GM18511 (cell line): ENCODE measurements around the gene PCNX1.

Source experiments
- ATAC-seq: cut with Tn5 transposase; IDR thresholded peaks from one replicate; pipeline ENCODE4 v1.9.1; 2021; ENCODE audit warnings: mild to moderate bottlenecking, moderate library complexity; ENCODE audit not compliant: unreplicated experiment

PCNX1 gene

DNA sequence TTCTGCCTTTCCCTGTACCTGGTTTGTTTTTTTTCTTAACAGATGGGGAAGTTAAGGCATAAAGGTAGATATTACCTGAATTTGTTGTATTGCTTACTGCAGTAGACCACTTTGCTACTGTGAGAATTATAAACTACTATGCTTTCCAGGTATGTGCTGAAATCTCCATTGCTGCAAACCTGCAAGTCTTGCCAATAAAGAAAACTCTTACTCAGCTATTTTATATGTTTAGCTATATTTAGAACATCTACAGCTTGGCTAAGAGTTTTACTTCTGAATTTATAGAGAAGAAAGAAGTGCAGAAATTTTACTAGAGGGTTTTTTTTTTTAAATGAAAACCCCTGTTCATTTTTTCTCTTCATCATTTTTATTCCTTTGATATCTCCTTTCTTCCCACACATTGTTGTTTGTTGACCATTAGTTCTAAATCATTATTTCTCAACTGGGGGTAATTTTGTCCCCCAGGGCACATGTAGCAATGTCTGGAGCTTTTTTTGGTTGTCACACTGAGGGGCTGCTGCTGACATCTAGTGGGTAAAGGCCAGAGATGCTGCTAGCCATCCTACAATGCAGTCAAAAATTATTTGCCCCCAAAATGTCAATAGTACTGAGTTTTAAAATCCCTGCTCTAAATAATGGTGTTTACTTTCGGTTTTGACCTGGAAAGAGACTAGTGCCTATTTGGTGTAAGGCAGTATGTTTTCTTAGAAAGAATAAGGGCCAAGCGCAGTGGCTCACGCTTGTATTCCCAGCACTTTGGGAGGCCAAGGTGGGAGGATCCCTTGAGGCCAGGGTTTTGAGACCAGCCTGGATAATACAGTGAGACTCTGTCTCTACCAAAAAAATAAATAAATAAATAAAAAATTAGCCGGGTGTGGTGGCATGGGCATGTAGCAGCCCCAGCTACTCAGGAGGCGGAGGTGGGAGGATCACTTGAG, 48.6 kb downstream of the PCNX1 start:
- ATAC-seq: no peak

DNA sequence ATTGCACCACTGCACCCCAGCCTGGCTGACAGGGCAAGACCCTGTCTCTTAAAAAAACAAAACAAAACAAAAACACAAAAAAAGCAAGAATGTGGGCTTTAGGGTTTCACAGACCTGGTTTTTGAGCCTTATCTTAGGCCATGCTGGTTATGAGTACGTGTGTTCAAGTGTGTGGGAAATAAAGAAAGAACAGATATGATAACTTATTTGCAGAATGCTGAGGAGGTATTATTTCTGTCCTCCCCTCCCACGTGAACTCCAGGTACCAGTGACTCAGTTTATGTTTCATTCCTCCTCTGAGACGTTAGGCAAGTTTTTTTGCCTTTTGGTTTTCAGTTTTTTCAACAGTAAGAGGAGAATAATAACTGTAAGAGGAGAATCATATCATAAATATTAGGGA, 49.3 kb downstream of the PCNX1 start:
- ATAC-seq: no peak

DNA sequence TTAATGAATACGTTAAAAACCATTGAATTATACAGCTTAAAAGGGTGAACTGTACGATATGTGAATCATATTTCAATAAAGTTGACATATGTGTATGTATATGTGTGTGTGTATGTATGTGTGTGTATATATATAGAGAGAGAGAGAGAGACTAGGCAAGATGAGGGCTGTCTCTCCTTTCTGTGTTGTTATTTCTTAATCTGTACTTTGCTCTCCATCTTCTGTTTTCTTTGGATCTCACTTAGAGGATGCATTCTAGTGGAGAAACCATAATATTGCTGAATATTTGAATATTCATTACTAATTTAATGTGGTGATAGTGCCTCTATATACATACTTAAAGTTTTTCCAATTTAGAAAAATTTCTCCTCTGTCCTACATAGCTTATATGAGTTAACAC, 50.5 kb downstream of the PCNX1 start:
- no peak for ATAC-seq

DNA sequence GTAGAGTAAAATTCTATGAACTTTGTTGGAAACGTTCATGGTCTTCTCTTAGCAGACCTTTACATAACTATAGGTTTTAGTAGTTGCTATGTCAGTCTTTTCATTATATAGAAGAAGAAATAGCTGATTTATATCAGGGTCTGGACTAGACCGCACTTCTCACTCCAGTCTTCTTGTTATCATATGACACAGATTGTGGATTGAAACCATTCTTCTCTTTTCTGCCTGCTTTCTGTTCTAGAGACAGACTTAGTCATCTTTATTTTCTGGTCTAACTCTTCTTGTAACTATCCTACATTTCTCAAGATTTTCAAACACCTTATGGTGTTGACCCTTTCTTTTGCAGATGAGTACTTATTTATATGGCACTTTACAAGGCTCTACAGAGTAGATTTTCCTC, 55.7 kb downstream of the PCNX1 start:
- ATAC-seq: no peak

DNA sequence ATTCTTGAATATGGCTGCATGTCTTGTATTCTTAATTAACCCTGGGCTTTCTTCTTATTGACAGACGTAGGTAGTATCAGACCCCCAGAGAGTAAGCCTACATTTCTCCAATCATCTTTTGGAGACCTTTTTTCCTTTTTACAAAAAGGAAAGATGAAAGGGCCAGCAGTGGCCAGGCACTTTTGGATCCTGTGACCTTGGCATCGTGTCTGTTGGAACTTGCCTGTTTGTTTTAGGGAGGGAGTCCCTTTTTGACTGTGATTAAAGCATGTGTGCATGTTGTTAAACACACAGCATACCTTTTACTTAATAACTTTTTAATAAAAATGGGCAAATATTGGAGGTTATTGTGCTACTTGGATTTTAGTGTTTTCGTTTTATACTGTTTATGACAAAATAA, 57.2 kb downstream of the PCNX1 start:
- no peak for ATAC-seq

DNA sequence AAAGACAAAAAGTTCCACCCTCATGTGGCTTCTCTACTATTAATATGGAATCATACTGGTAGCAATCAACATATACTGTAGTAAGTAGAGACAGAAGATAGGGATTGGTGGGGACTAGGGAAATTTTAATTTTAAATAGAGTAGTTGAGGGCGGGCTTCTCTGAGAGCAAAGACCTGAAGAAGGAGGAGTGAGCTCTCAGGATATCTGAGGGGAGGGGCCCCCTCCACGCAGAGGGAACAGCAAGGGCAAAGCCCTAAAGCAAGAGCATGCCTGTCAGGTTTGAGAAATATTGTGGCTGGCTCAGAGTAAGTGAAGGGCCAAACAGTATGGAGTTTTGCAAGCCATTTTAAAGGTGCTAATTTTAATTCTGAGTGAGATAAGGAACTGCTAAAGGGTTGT, 64.3 kb downstream of the PCNX1 start:
- ATAC-seq: no peak

DNA sequence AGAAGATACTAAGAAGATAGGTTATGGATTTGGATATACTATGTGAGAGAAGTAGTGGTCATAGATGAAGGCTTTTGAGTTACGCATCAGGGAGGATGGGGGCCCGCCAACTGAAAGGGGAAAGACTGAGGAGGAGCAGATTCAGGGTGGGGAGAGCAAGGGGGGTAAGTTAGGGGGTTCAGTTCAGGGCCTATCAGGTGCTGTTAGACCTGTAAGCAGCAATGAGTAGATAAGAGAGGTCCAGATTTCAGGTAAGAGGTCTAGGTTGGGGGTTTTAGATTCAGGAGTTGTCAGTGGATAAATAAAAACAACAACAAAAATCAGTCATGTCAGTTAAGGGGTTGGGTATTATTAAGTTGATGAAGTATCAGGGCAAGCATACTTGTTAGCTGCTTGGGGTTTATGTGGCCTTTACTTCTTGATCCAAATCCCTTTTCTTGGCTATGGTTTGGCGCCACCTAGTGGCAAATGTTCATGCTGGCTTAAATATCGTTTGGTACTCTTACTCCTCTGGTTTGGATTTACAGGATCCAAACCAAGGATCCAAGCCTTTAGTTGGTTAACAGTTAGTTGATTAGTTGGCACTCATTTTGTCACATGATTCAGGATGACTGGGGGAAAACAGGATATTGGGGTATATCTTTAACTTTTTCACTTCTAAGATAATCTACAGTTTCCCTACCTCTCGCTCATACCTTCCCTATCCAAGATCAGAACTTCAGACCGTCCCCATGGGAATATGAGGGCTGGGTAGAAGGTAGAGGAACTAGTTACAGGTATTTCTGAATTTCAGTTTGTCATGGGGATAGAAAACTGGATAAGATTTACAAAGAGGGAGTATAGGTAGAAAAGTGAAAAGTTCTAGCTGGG, 65.1 kb downstream of the PCNX1 start:
- no peak for ATAC-seq

DNA sequence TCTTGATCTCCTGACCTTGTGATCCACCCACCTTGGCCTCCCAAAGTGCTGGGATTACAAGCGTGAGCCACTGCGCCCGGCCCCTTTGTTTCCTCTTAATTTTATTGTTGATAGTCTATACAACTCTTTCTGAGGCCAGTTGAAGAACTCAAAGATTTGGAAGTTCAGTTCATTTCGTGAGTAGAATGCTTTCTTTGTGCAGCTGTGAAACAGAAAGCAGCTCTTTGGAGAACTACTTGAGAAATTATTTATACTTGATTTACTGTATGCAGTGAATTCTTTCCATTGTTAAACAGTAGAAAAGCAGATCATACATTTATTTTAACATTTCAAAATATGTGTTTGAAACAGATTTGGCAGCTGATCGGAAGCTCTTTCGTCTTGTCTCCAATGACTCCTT, 69.3 kb downstream of the PCNX1 start:
- no peak for ATAC-seq

DNA sequence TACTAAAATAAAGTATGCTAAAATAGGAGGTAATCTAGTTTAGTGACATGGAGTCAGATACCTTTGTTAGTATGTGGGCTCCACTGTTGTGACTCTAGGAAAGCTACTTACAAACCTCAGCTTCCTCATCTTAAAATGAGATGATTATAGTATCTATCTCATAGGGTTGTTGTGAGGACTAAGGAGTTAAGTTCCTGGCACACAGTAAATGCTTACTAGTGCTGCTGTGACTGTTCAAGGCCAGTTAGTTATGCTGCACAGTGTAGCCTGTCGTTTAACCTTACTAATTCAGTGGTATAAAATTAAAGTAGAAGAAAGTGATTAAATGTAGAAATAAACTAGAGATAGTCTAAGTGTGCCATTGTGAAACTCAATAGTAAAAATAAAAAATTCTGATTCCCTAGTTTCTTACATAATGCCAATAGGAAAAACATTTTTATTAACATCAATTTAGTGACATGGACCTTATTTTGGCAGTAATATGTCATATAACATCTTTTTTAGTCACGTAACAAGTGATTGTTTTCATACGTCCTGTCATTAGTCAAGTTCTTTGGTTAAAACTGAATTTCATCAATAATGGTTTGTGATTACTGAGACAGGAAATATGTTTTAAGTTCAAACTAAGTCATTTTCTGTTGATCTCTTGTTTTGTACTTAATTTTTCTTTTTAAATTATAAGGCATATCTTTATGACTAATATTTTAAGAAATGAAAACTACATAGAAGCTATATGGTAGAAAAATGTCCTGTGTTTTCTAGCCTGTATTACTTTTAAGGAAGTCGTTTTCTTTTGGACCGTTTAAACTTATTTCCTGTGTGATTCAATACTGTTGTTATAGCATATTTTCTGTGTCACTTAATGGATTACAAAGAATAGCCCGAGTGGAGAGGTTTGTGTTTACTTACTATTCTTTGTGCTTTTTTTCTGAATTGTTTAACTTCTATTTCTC, 74.0 kb downstream of the PCNX1 start:
- no peak for ATAC-seq

DNA sequence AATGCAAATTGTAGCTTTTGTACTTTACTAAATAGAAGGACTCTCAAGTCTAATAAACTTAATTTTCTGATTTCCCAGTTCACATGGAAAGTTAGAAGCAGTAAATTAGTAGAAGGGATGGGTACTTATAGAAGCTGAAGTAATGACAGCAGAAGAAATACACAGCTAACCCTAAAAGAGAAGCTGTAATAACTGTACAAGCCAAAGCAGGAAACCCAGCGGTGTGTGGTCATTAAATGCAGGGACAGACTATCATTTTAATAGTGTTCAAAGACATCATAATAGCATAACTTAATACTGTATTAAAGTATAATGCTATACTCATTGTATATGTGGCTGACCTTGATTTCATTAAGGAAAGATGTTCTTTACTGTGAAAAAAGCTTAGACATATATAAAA, 74.9 kb downstream of the PCNX1 start:
- no peak for ATAC-seq

DNA sequence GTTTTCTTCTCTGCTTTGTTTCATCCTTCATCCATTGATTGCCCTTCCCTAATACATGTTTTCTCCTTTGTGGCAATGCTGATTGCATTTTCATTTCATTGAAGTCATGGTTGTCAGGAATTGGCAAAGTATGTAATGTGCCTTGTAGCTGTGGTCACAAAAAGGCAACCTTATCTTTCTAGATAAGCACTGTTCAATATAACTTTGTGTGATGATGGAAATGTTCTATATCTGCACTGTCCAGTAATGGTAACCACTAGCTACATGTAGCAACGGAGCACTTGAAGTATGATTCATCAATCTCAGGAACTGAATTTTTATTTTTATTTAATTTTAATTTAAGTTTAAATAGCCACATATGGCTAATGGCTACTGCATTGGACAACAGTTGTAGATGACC, 79.8 kb downstream of the PCNX1 start:
- ATAC-seq: no peak

DNA sequence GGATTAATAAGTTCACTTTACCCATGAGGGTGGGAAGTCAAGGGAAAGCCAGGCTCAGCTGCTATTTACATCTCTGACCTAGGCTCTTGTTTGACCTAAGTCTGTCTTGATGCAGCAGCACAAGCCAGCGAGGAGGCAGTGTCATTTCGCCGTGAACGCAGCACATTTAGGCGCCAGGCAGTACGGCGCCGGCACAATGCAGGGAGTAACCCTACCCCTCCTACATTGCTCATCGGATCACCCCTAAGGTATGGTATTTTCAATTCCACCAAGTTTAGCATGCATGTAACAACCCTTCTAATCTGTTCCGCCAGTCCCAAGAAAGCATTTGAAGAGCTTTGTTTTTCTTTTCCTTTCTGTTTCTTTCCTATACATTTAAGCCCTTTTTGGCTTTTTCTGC, 81.2 kb downstream of the PCNX1 start:
- no peak for ATAC-seq

DNA sequence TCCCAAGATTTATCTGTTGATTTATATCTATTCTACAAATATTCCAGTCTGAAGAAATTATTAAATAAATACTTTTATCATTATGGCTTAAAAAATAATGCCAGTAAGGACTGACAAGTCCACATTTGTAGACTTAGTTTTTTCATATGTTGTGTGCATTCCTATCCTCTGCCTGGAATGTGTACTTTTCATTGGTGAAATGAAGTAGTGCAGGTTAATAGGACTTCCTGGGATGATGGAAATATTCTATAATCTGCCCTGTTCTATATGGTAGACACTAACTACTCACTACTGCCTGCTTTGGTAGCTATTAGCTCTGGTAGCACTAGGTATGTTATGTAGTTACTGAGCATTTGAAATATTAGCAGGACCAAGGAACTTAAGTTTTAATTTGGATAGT, 86.7 kb downstream of the PCNX1 start:
- ATAC-seq: no peak

DNA sequence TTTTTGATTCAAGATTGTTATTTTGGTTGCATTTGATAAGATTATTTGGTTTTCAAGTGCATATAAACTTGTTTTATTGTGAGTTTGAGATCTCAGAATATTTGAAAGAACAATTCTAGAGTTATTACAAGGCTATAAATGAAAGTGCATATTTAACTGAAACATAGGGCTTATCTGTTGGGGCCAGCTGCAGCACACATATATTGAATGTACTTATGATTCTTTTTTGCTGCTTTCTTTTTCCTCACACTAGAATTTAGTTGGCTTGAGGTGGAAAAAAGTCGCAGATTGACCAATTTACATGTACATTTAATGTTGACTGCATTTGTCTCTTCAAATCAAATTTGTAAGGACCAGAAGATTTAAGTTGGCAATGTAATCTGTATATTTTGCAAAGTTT, 88.0 kb downstream of the PCNX1 start:
- ATAC-seq: no peak

DNA sequence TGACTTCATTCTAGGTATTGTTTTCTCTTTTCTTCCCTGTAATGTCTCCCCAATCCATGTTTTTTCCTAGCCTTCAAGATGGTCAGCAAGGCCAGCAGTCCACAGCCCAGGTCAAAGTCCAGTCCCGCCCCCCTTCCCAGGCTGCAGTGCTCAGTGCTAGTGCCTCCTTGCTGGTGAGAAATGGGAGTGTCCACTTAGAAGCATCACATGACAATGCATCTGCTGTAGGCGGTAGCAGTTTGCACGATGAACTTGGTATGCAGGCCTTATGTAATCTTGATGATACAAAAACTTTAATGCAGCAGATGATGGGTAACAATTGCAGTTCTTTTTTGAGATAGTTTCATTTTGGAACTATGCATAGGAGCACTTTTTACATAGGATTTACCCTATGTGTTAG, 88.4 kb downstream of the PCNX1 start:
- ATAC-seq: no peak

DNA sequence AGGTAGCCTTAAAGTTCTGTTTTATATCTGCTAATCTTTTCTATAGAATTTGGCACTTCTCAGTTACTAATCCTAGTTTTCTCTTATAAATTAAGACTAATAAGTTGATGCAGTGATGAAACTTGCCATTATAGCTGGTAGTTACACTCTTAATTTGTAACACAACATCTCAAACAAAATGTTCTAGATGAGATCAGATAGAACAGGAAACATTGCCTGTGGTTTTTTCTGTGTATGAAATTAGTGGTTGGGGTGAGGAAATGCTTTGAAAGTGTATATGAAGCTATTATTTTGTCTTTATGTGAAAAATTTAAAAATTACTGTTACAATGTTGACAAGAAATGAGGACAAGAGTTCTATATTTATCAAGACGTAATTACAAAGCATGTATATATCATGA, 91.9 kb downstream of the PCNX1 start:
- ATAC-seq: no peak

DNA sequence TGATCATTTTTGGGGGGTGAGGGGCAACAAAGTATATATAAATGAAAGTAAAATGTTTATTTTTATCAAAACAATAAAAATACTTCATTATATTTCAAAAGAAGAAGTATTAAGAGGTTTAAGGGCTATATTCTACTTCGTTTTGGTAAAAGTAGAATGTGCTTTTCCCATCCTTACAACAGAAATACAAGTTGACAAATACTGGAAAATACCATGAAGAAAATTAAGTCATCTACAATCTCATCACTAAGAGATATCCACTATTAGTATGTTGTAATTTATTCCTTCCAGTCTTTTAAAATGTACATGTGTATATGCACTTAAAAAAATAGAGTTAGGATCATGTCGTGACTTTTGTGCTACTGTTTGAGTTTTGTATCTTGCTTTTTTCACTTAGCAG, 92.8 kb downstream of the PCNX1 start:
- no peak for ATAC-seq

DNA sequence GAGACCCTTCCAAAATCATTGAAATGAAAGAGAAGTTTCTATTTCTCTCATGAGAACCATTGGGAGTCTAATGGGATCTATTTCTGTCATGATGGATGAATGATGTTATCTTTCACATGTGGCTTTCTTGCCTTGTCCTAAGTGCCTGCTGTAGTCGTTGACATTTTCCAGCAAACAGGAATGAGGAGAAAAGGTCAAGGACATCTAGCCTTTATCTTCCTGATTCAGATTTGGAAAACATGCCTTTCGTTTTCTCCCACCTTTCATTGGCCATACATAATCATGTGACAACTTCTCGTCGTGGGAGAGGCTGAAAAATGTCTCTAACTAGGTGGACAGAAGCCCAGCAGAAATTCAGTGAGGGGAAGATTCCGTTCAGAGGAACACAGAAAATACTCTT, 94.5 kb downstream of the PCNX1 start:
- ATAC-seq: no peak

DNA sequence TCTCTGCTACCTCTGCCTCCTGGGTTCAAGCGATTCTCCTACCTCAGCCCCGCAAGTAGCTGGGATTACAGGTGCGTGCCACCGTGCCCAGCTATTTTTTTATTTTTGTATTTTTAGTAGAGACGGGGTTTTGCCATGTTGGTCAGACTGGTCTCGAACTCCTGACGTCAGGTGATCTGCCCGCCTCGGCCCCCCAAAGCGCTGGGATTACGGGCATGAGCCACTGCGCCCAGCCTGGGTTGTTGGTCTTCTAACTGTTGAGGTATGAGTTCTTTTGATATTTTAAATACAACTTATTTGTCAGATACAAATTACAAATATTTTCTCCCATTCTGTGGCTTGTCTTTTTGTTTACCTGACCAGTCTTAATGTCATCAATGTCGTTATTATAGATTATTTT, 95.9 kb downstream of the PCNX1 start:
- no peak for ATAC-seq

DNA sequence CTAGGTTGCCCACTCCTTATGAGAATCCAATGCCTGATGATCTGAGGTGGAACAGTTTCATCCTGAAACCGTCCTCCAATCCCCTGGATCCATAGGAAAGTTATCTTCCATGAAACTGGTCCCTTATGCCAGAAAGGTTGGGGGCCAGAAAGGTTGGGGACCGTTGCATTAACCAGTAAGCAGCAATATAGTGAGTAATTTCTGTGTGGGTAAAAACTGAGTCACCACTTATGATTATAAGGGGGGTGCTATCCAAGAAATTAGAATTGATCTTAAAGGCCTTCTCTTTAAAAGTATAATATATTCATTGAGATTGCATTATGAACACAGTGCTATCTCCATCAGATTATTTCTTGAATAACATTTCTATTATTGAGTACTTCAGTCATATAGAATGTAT, 97.2 kb downstream of the PCNX1 start:
- no peak for ATAC-seq

DNA sequence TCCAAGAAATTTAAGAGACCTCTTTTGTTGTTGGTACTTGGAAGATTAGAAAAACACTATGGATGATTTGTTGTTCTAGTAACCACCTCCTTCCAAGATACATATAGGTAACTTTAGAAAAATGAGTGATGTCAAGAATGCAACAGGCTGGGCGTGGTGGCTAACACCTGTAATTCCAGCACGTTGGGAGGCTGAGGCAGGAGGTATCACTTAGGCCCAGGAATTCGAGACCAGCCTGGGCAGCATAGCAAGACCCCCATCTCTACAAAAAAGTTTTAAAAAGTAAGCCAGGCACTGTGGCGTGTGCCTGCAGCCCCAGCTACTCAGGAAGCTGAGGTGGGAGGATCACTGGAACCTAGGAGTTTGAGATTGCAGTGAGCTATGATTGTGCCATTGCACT, 97.8 kb downstream of the PCNX1 start:
- ATAC-seq: no peak
